SJCRH30 (cell line): ENCODE data around the gene MRGPRX3. TPM values are rescaled to one million over a fixed set of nuclear protein-coding genes. Genes with fewer than 3 reads are reported as not detected.
"Not testable (repeated sequence)": the region's sequence is repeated elsewhere in the genome, so short reads cannot be mapped to it uniquely, and the experiment has no call there.

Experiments used
- DNase-seq, 2 experiments: peaks; one replicate each; pipeline ENCODE4 v3.0.0-alpha.2; 2015 to 2020
- H3K27ac ChIP-seq: fragments of 250-450 bp; sonication (Bioruptor Pico); 2 replicates; pipeline ENCODE4 v1.5.1; 2020; ENCODE audit warnings: mild to moderate bottlenecking, moderate library complexity
- H3K27me3 ChIP-seq: fragments of 250-450 bp; sonication (Bioruptor Pico); 2 replicates; pipeline ENCODE4 v1.5.1; 2020; ENCODE audit warnings: mild to moderate bottlenecking, moderate library complexity
- H3K36me3 ChIP-seq: fragments of 250-450 bp; sonication (Bioruptor Pico); 2 replicates; pipeline ENCODE4 v1.5.1; 2020; ENCODE audit warnings: mild to moderate bottlenecking, moderate library complexity
- H3K4me1 ChIP-seq: fragments of 250-450 bp; sonication (Bioruptor Pico); 2 replicates; pipeline ENCODE4 v1.5.1; 2020; ENCODE audit warnings: mild to moderate bottlenecking, moderate library complexity
- H3K4me3 ChIP-seq: fragments of 250-450 bp; sonication (Bioruptor Pico); 2 replicates; pipeline ENCODE4 v1.5.1; 2020; ENCODE audit warnings: mild to moderate bottlenecking, moderate library complexity
- H3K9me3 ChIP-seq: fragments of 250-450 bp; sonication (Bioruptor Pico); replicated peaks from 2 replicates; pipeline ENCODE4 v1.5.1; 2020; ENCODE audit warnings: mild to moderate bottlenecking, moderate library complexity
- total RNA-seq: library from RNA; depleted of rRNA; stranded (reverse); fragments of >200 nt; shearing (Covaris generic); gene quantifications from 2 replicates; pipeline ENCODE4 v1.2.3, GENCODE V29; 2014

MRGPRX3 gene
- total RNA-seq, 1 experiment from 2014 or later, result not detected

- not testable (repeated sequence) for H3K9me3 ChIP-seq, DNase-seq, H3K27ac ChIP-seq, H3K36me3 ChIP-seq, H3K27me3 ChIP-seq, H3K4me1 ChIP-seq, H3K4me3 ChIP-seq
These were observed 1.3 kb upstream of the MRGPRX3 start for GRCh38 chr11:18131115-18131514.

DNA sequence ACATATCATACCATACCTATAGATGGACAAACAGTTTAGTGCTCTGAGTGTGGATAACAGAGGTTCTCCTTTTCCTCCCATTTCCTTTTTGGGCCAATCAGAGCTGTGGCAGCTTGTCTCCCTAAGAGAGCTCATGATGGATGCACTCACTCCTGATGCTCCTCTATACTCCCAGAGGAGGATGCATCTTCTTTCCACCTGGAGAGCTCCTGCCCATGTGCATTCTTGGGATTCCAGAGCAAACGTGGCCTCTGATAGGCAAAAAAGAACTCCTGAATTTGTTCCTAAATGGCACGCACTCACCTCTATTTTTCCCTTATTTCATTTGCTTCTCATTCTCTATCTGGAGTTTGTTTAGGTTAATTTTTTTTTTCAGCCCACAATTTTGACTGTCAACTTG, 2.9 kb downstream of the MRGPRX3 start:
- no peak for DNase-seq
- Histone ChIP-seq H3K27ac (no peak overlapping the region), H3K4me1 (no peaks in the 10 kb centered on the region), H3K9me3 (no peaks in the 10 kb centered on the region; the same call in 1 of the 2 replicates), H3K36me3 (no peaks in the 10 kb centered on the region), H3K4me3 (no peak overlapping the region), H3K27me3 (peaks cover 6% of the 10 kb centered on the region; the same call in 1 of the 2 replicates)

- Histone ChIP-seq H3K27ac (no peak overlapping the region), H3K4me3 (no peak overlapping the region), H3K9me3 (no peaks in the 10 kb centered on the region; the same call in 1 of the 2 replicates), H3K36me3 (no peaks in the 10 kb centered on the region), H3K27me3 (peaks cover 6% of the 10 kb centered on the region; the same call in 1 of the 2 replicates), H3K4me1 (no peaks in the 10 kb centered on the region)
- no peak for DNase-seq
These were observed 4.9 kb downstream of the MRGPRX3 start for GRCh38 chr11:18137186-18137800.

DNA sequence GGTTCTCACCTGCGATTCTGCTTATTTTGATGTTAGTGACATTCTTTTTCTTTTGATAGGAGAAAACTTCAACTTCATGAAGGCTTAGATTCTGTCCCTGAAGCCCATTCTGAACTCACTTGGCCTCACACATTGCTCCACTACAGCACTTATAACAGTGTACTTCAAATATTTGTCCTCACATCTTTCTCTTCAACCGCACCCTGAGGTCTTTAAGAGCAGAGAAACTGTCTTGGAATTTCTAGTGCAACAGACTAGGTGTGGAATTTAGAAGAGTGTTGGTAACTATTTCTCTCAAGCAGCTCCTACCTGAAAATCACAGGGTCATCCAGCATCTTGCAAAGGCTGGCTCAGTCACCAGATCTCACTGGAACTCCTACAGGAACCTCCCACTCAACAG, 7.8 kb downstream of the MRGPRX3 start:
- no peaks in the 10 kb centered on the region for H3K36me3 ChIP-seq
- no peaks in the 10 kb centered on the region for H3K27me3 ChIP-seq
- no peak overlapping the region for H3K4me3 ChIP-seq
- no peaks in the 10 kb centered on the region for H3K9me3 ChIP-seq
- no peak for DNase-seq
- no peak overlapping the region for H3K27ac ChIP-seq
- H3K4me1 ChIP-seq, result no peaks in the 10 kb centered on the region

GRCh38 chr11:18144243-18144642, 11.9 kb downstream of the MRGPRX3 start:
- H3K4me3 ChIP-seq, result no peak overlapping the region
- DNase-seq, result no peak

DNA sequence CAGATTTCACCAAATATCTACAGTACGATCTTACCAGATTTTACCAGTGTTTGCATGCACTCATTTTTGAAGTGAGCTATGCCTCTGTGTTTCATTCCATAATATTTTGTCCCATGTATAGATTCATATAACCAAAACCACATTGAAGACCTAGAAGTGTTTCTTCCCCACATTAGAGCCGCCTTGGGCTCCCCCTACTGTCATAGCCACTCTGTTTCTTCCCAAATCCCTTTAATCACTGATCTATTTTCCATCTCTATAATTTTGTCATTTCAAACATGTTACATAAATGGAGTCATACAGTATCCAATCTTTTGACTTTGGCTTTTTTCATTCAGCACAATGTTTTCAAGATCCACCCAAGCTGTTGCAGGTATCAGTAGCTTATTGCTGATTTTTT, 12.7 kb downstream of the MRGPRX3 start:
- peak in 1 of 2 experiments; percentile 13 for DNase-seq
- Histone ChIP-seq H3K4me1 (no peaks in the 10 kb centered on the region), H3K27me3 (peaks cover 14% of the 10 kb centered on the region; the same call in 1 of the 2 replicates), H3K27ac (no peak overlapping the region), H3K4me3 (no peak overlapping the region), H3K9me3 (no peaks in the 10 kb centered on the region), H3K36me3 (no peaks in the 10 kb centered on the region)

More at GRCh38 chr11:18144243-18144642, 11.9 kb downstream of the MRGPRX3 start:
- Histone ChIP-seq H3K36me3 (no peaks in the 10 kb centered on the region), H3K27ac (no peak overlapping the region), H3K4me1 (no peaks in the 10 kb centered on the region), H3K27me3 (peaks cover 6% of the 10 kb centered on the region; the same call in 1 of the 2 replicates), H3K9me3 (no peaks in the 10 kb centered on the region)

GRCh38 chr11:18145837-18146236, 13.5 kb downstream of the MRGPRX3 start:
- Histone ChIP-seq H3K4me3 (no peak overlapping the region), H3K9me3 (no peaks in the 10 kb centered on the region), H3K27me3 (peaks cover 14% of the 10 kb centered on the region; the same call in 1 of the 2 replicates), H3K36me3 (no peaks in the 10 kb centered on the region), H3K4me1 (no peaks in the 10 kb centered on the region), H3K27ac (no peak overlapping the region)
- DNase-seq, result no peak

GRCh38 chr11:18151581-18151980, 19.2 kb downstream of the MRGPRX3 start:
- Histone ChIP-seq H3K4me3 (no peak overlapping the region), H3K4me1 (no peaks in the 10 kb centered on the region), H3K36me3 (no peaks in the 10 kb centered on the region), H3K27me3 (peaks cover 27% of the 10 kb centered on the region), H3K9me3 (no peaks in the 10 kb centered on the region; the same call in 1 of the 2 replicates), H3K27ac (no peak overlapping the region)
- no peak for DNase-seq

DNA sequence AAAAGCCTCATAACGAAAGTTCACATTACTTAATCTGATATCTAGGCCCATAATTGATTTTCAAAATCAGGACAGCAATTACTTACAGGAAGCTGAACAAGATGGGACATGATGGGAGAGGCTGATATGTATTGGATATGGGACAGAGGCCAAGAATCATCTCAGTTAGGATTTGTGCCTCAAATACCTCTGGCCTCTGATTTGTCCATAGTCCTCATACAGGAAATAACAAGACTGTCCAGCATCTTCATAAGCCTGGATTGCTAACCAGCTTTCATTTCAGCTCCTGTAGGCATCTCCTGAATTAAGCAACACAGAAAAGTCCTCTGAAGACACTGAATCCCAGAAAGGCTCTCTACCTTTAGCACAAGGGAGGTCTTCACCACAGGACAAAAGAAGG, 36.0 kb downstream of the MRGPRX3 start:
- Histone ChIP-seq H3K4me3 (no peak overlapping the region), H3K9me3 (0 out of 2 replicates have a peak, but pooled peaks cover 4% of the 10 kb centered on the region), H3K27me3 (no peaks in the 10 kb centered on the region), H3K4me1 (no peaks in the 10 kb centered on the region), H3K36me3 (no peaks in the 10 kb centered on the region), H3K27ac (no peak overlapping the region)
- no peak for DNase-seq

DNA sequence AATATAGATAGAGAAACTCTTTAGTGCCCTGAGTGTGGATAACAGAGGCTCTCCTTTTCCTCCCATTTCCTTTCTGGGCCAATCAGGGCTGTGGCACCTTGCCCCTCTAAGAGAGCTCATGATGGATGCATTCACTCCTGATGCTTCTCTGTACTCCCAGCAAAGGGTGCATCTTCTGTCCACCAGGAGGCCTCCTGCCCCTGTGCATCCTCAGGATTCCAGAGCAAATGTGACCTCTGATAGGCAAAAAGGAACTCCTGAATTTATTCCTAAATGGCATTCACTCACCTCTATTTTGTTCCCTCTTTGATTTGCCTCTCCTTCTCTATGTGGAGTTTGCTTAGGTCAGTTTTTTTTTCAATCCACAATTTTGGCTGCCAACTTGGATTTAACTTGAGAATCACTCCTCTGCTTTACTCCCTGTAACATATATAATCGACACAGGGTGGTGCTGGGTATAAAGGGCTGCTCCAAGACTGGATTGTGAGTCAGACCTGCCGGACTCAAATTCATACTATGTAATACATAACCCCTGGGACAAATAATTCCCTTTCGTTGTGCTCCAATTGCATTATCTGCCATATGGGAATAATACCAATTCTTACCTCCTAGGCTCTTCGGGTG, 39.1 kb downstream of the MRGPRX3 start:
- no peaks in the 10 kb centered on the region for H3K36me3 ChIP-seq
- peak; percentile 33 to 56 for DNase-seq
- peaks cover 4% of the 10 kb centered on the region; the same call in 1 of the 2 replicates for H3K27me3 ChIP-seq
- H3K4me3 ChIP-seq, result no peak overlapping the region
- H3K27ac ChIP-seq, result no peak overlapping the region
- no peaks in the 10 kb centered on the region for H3K4me1 ChIP-seq
- 0 out of 2 replicates have a peak, but pooled peaks cover 3% of the 10 kb centered on the region for H3K9me3 ChIP-seq

GRCh38 chr11:18172666-18173065, 40.3 kb downstream of the MRGPRX3 start, which contains the start of gene MRGPRX4:
MRGPRX4 (plus strand) TSS chr11:18172837; CDS start chr11:18173257, 420 bp downstream.
- no peak within 1 kb of the TSS for H3K4me3 ChIP-seq
- peaks cover 4% of the 10 kb centered on the region; the same call in 1 of the 2 replicates for H3K27me3 ChIP-seq
- H3K27ac ChIP-seq, result no peak within 1 kb of the TSS
- H3K9me3 ChIP-seq, result no peaks in the 10 kb centered on the region
- no peaks in the 10 kb centered on the region for H3K4me1 ChIP-seq
- DNase-seq, result no peak
- H3K36me3 ChIP-seq, result no peaks in the 10 kb centered on the region

GRCh38 chr11:18173225-18173866, 41.0 kb downstream of the MRGPRX3 start:
- H3K4me3 ChIP-seq, result no peak overlapping the region
- peaks cover 4% of the 10 kb centered on the region; the same call in 1 of the 2 replicates for H3K27me3 ChIP-seq
- no peaks in the 10 kb centered on the region for H3K36me3 ChIP-seq
- no peak overlapping the region for H3K27ac ChIP-seq
- no peaks in the 10 kb centered on the region for H3K4me1 ChIP-seq
- H3K9me3 ChIP-seq, result no peaks in the 10 kb centered on the region
- no peak for DNase-seq
